Thyroid gland (tissue), 4 donors: ENCODE results near the gene OXTR.

ENCODE experiments used
- POLR2A ChIP-seq, 2 donors: fragments of 450-650 bp; IDR thresholded peaks; one replicate each; pipeline ENCODE4 v1.6.1; 2017; ENCODE audit warnings: antibody characterized with exemption in 2 of 2, mild to moderate bottlenecking in 2 of 2, moderate library complexity in 1 of 2
- TF ChIP-seq, protein P1 (sequence below), 6 experiments: fragments of 200-600 bp in 3 of 6; fragments of 450-650 bp in 3 of 6; sonication (generic) in 3 of 6; IDR thresholded peaks; one replicate each; pipeline ENCODE4 v1.5.1; 2016 to 2019; ENCODE audit warnings: antibody characterized with exemption in 6 of 6, mild to moderate bottlenecking in 2 of 6, inconsistent platforms in 1 of 6, moderate library complexity in 1 of 6

DNA sequence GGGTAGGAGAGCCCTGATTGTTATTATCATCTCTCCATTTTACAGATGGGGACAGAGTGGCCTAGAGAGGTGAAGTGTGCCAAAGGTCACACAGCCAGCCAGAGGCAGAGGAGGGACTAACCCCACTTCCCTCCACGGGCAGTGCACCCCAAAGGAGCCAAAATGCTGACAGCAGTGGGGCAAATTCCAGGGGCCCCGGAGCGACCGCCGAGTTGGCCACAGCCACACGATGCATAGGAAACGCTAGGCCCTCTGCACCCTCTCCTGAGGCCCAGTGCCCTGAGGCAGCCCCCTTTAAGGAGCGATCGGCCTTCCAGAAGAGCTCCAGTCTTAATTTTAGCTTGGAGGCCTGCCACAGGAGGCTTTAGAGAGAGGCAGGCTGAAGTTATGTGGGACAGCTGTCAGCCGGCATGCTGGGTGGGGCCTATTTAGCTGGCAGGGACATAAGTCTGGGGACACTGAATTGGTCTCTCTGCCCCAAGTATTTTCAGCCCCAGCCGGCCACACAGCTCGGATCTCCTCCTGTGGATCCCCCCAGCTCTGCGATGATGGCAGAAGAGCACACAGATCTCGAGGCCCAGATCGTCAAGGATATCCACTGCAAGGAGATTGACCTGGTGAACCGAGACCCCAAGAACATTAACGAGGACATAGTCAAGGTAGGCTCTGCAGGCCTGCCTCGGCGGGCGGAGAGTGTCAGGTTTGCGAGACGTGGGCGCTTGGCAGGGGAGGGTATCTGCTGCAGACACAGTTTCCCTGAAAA is 35.9 kb downstream of the OXTR start, which contains the start of gene CAV3:
- TF ChIP-seq, protein P1, sequence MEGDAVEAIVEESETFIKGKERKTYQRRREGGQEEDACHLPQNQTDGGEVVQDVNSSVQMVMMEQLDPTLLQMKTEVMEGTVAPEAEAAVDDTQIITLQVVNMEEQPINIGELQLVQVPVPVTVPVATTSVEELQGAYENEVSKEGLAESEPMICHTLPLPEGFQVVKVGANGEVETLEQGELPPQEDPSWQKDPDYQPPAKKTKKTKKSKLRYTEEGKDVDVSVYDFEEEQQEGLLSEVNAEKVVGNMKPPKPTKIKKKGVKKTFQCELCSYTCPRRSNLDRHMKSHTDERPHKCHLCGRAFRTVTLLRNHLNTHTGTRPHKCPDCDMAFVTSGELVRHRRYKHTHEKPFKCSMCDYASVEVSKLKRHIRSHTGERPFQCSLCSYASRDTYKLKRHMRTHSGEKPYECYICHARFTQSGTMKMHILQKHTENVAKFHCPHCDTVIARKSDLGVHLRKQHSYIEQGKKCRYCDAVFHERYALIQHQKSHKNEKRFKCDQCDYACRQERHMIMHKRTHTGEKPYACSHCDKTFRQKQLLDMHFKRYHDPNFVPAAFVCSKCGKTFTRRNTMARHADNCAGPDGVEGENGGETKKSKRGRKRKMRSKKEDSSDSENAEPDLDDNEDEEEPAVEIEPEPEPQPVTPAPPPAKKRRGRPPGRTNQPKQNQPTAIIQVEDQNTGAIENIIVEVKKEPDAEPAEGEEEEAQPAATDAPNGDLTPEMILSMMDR (IDR thresholded peaks at IDR 0.05): no peak
- no peak for TF ChIP-seq POLR2A (IDR thresholded peaks at IDR 0.05)
